MG63 (cell line): ENCODE measurements around the gene USP13. TPM values are rescaled to one million over a fixed set of nuclear protein-coding genes. Genes with fewer than 3 reads are reported as not detected.

Source experiments
- DNase-seq: peaks from one replicate; pipeline ENCODE4 v3.0.0-alpha.2; 2020
- H3K27me3 ChIP-seq: fragments of 250-450 bp; sonication (Bioruptor Pico); 2 replicates; pipeline ENCODE4 v1.5.1; 2020; ENCODE audit warnings: mild to moderate bottlenecking, moderate library complexity
- H3K36me3 ChIP-seq: fragments of 250-450 bp; sonication (Bioruptor Pico); 2 replicates; pipeline ENCODE4 v1.5.1; 2020; ENCODE audit warnings: mild to moderate bottlenecking, moderate library complexity
- H3K4me3 ChIP-seq: fragments of 250-450 bp; sonication (Bioruptor Pico); 2 replicates; pipeline ENCODE4 v1.5.1; 2020; ENCODE audit warnings: mild to moderate bottlenecking, moderate library complexity
- H3K9me3 ChIP-seq: fragments of 250-450 bp; sonication (Bioruptor Pico); 2 replicates; pipeline ENCODE4 v1.5.1; 2020; ENCODE audit warnings: mild to moderate bottlenecking, moderate library complexity
- total RNA-seq: library from RNA; depleted of rRNA; stranded (reverse); fragments of >200 nt; shearing (Covaris generic); gene quantifications from 2 replicates; pipeline ENCODE4 v1.2.3, GENCODE V29; 2014; ENCODE audit warnings: low replicate concordance; rRNA removed

The USP13 gene
- total RNA-seq, 1 experiment from 2014 or later = 21.0 TPM

- H3K36me3 ChIP-seq = no peaks in the 10 kb centered on the region
- DNase-seq = no peak
- no peaks in the 10 kb centered on the region for H3K9me3 ChIP-seq
- H3K4me3 ChIP-seq = no peak overlapping the region
- no peaks in the 10 kb centered on the region for H3K27me3 ChIP-seq
Measured at GRCh38 chr3:179832333-179832854, 179.6 kb downstream of the USP13 start.

GRCh38 chr3:179833294-179833693, 180.5 kb downstream of the USP13 start:
- H3K9me3 ChIP-seq = no peaks in the 10 kb centered on the region
- H3K27me3 ChIP-seq = no peaks in the 10 kb centered on the region
- no peak for DNase-seq
- no peak overlapping the region for H3K4me3 ChIP-seq
- H3K36me3 ChIP-seq = no peaks in the 10 kb centered on the region

GRCh38 chr3:179837374-179837773, 184.5 kb downstream of the USP13 start:
- Histone ChIP-seq H3K27me3 (no peaks in the 10 kb centered on the region), H3K36me3 (no peaks in the 10 kb centered on the region), H3K9me3 (no peaks in the 10 kb centered on the region), H3K4me3 (no peak overlapping the region)
- DNase-seq = no peak

Other genes starting within 250 kb of the USP13 start
- gene GNB4, start 201.6 kb upstream of the USP13 start, total RNA-seq = 50.9 and 62.7 TPM in 2 replicates
- 152 and 159 TPM in 2 replicates for gene ACTL6A, start 90.1 kb upstream of the USP13 start, total RNA-seq
- 87.3 and 101 TPM in 2 replicates for gene MRPL47, start 48.4 kb upstream of the USP13 start, total RNA-seq
- 192 and 260 TPM in 2 replicates for gene NDUFB5, start 48.2 kb upstream of the USP13 start, total RNA-seq